ENCODE data around the gene IL2.

Gene IL2

DNA sequence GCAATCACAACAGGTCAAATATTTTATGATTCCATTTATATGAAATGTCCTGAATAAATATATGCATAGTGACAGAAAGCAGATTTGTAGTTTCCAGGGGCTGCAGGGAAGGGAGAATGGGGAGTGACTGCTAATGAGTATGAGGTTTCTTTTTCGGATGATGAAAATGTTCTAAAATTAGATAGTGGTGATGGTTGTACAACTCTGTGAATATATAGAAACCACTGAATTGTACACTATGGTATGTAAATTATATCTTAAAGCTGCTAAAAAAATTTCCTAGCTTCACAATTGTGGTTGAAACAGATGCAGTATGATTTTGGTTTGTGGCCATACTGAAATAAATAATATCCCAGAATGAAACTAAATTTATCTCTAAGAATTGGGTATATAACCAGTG lies 12.9 kb upstream of the IL2 start:
- no peak overlapping the region for H3K4me3 ChIP-seq (ENCODE audit: low read depth in 1 of 2, low read length in 2 of 2)
- H3K27ac ChIP-seq (ENCODE audit: low read length): no peak overlapping the region
- no peaks in the 10 kb centered on the region for H3K4me1 ChIP-seq (ENCODE audit: control insufficient read depth in 1 of 2, insufficient read depth in 2 of 2, low read length in 2 of 2)
- H3K27me3 ChIP-seq (ENCODE audit: low read depth, low read length): no peaks in the 10 kb centered on the region
- H3K36me3 ChIP-seq (ENCODE audit: control insufficient read depth in 1 of 2, insufficient read depth in 2 of 2, low read length in 2 of 2): no peaks in the 10 kb centered on the region
- H3K9me3 ChIP-seq (ENCODE audit: control insufficient read depth in 1 of 2, low read length in 2 of 2): peaks cover 0 to 12% of the 10 kb centered on the region in 2 donors

DNA sequence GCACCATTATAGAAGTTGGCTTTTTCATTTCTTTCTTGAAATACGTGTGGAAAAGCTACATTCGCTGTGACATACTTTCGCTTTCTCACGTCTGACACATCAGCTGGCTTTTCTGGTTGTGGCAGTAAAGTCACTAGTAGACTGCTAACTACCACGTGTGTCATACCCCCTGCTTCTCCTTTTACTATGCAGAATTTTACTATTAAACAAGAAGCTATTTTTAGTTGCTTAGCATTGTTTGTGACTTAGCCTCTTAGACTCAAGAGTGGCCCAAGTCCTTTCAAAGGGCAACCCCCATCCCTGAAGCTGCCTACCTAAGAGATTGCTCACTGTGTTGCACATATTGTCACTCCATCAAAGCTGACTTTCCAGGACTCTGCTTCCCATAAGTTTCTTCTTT lies 2.1 kb upstream of the IL2 start:
- Histone ChIP-seq H3K27me3 (ENCODE audit: low read depth, low read length) (no peaks in the 10 kb centered on the region), H3K4me1 (ENCODE audit: control insufficient read depth in 1 of 2, insufficient read depth in 2 of 2, low read length in 2 of 2) (no peaks in the 10 kb centered on the region), H3K9me3 (ENCODE audit: control insufficient read depth in 1 of 2, low read length in 2 of 2) (no peaks in the 10 kb centered on the region), H3K27ac (ENCODE audit: low read length) (no peak overlapping the region), H3K36me3 (ENCODE audit: control insufficient read depth in 1 of 2, insufficient read depth in 2 of 2, low read length in 2 of 2) (no peaks in the 10 kb centered on the region), H3K4me3 (ENCODE audit: low read depth in 1 of 2, low read length in 2 of 2) (peak overlapping the region; percentile 42 to 56)

DNA sequence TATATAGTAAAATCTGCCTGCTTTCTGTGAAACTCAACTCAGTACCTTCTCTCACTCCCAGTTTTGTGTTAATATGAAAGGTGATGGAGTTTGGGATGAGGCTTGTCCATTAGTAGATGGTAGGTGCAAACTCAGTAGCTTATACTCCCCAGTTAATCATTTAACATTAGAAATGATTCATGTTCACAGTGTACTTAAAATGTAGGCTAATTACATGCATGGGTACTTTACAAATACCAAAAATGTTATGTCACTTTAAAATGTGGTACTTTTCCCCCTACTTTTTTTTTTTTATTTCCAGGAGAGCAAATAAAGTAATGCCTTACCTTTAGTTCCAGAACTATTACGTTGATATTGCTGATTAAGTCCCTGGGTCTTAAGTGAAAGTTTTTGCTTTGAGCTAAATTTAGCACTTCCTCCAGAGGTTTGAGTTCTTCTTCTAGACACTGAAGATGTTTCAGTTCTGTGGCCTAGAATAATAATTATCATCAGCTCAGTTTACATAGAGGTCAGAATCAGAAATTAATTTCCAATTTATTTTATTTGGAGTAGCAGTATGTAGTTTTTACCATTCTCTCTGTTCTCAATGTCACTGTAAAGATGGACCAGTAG lies 3.0 kb downstream of the IL2 start:
- no peaks in the 10 kb centered on the region for H3K27me3 ChIP-seq (ENCODE audit: low read depth, low read length)
- H3K27ac ChIP-seq (ENCODE audit: low read length): no peak overlapping the region
- H3K9me3 ChIP-seq (ENCODE audit: control insufficient read depth in 1 of 2, low read length in 2 of 2): no peaks in the 10 kb centered on the region
- no peaks in the 10 kb centered on the region for H3K36me3 ChIP-seq (ENCODE audit: control insufficient read depth in 1 of 2, insufficient read depth in 2 of 2, low read length in 2 of 2)
- H3K4me3 ChIP-seq (ENCODE audit: low read depth in 1 of 2, low read length in 2 of 2): no peak overlapping the region
- no peaks in the 10 kb centered on the region for H3K4me1 ChIP-seq (ENCODE audit: control insufficient read depth in 1 of 2, insufficient read depth in 2 of 2, low read length in 2 of 2)

DNA sequence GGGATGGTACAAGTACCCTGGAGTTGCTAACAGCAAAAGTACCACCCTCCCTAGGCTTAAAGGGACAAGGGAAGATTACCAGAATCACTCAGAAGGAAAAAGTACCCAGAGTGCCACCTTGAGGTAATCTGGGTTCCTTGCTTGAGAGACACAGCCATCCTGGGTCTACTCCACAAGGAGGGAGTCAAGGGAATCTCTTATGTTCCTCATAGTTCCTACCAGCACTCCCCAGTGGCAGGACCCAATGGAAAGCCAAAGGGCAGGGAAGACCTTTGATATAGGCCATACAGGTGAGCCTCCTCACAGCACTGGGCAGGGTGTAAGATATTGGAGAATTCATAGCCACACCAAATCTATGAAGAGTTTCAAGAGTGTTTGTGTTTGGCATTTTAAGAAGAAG lies 5.7 kb downstream of the IL2 start:
- Histone ChIP-seq H3K4me3 (ENCODE audit: low read depth in 1 of 2, low read length in 2 of 2) (no peak overlapping the region), H3K9me3 (ENCODE audit: control insufficient read depth in 1 of 2, low read length in 2 of 2) (no peaks in the 10 kb centered on the region), H3K27me3 (ENCODE audit: low read depth, low read length) (no peaks in the 10 kb centered on the region), H3K27ac (ENCODE audit: low read length) (no peak overlapping the region), H3K36me3 (ENCODE audit: control insufficient read depth in 1 of 2, insufficient read depth in 2 of 2, low read length in 2 of 2) (no peaks in the 10 kb centered on the region), H3K4me1 (ENCODE audit: control insufficient read depth in 1 of 2, insufficient read depth in 2 of 2, low read length in 2 of 2) (no peaks in the 10 kb centered on the region)

DNA sequence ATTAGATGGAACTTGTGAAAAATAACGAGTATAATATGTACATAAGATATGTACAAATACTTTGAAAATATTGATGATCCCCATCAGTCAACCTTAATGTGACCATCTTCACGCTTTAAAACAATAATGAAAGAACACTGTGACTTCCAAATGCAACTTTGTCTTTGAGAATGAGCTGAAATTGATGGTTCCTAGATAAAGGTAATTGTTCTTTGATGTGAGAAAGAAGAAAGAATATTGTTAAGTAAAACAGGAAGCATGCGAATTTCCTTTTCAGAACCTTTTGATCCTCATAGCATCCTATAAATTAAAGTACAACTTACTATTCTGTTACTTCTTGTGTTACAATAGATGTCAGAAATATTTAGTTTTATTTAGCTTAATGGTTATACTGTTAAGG lies 22.2 kb downstream of the IL2 start:
- no peak overlapping the region for H3K27ac ChIP-seq (ENCODE audit: low read length)
- H3K27me3 ChIP-seq (ENCODE audit: low read depth, low read length): no peaks in the 10 kb centered on the region
- no peak overlapping the region for H3K4me3 ChIP-seq (ENCODE audit: low read depth in 1 of 2, low read length in 2 of 2)
- H3K4me1 ChIP-seq (ENCODE audit: control insufficient read depth in 1 of 2, insufficient read depth in 2 of 2, low read length in 2 of 2): no peaks in the 10 kb centered on the region
- H3K36me3 ChIP-seq (ENCODE audit: control insufficient read depth in 1 of 2, insufficient read depth in 2 of 2, low read length in 2 of 2): no peaks in the 10 kb centered on the region
- H3K9me3 ChIP-seq (ENCODE audit: control insufficient read depth in 1 of 2, low read length in 2 of 2): no peaks in the 10 kb centered on the region

DNA sequence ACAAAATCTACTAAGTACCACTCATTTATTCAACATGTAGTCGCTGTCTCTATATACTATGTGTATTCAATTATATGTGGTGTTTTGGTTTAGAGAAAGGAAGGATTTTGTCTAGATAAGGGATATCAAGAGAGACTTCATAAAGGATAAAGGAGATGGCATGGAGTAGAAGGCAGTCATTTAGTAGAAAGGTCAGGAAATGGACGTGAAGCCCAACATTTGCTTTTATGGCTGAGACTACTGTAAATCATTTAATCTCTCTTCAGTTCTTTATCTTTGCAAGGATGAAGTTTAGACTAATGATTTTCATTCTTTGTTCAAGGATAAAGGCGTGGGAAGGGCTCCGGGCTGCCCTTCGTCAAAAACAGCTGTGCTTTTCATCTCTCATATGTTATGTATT lies 25.2 kb downstream of the IL2 start:
- no peak overlapping the region for H3K4me3 ChIP-seq (ENCODE audit: low read depth in 1 of 2, low read length in 2 of 2)
- H3K36me3 ChIP-seq (ENCODE audit: control insufficient read depth in 1 of 2, insufficient read depth in 2 of 2, low read length in 2 of 2): no peaks in the 10 kb centered on the region
- no peaks in the 10 kb centered on the region for H3K9me3 ChIP-seq (ENCODE audit: control insufficient read depth in 1 of 2, low read length in 2 of 2)
- no peaks in the 10 kb centered on the region for H3K27me3 ChIP-seq (ENCODE audit: low read depth, low read length)
- no peak overlapping the region for H3K27ac ChIP-seq (ENCODE audit: low read length)
- H3K4me1 ChIP-seq (ENCODE audit: control insufficient read depth in 1 of 2, insufficient read depth in 2 of 2, low read length in 2 of 2): no peaks in the 10 kb centered on the region

DNA sequence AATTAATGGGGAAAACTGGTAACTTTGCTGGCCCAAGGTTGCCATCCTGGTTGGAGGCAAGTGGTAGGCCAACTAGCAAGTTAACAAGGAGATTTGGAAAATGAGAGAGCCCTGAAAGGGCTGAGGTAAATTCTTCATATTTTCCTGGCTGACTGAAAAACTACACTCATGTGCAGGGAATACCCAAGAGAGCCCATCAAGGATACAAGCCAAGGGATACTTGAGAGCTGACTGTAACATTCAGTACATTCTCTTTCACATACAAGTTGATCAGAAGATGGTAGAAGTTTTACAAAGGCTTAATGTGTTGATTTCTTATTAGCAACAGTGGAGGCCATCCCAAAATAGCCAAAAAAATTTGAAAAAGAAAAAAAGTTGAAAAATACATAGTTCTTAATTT lies 33.3 kb downstream of the IL2 start:
- Histone ChIP-seq H3K27ac (ENCODE audit: low read length) (no peak overlapping the region), H3K4me1 (ENCODE audit: control insufficient read depth in 1 of 2, insufficient read depth in 2 of 2, low read length in 2 of 2) (no peaks in the 10 kb centered on the region), H3K9me3 (ENCODE audit: control insufficient read depth in 1 of 2, low read length in 2 of 2) (no peaks in the 10 kb centered on the region), H3K4me3 (ENCODE audit: low read depth in 1 of 2, low read length in 2 of 2) (no peak overlapping the region), H3K36me3 (ENCODE audit: control insufficient read depth in 1 of 2, insufficient read depth in 2 of 2, low read length in 2 of 2) (no peaks in the 10 kb centered on the region), H3K27me3 (ENCODE audit: low read depth, low read length) (no peaks in the 10 kb centered on the region)

DNA sequence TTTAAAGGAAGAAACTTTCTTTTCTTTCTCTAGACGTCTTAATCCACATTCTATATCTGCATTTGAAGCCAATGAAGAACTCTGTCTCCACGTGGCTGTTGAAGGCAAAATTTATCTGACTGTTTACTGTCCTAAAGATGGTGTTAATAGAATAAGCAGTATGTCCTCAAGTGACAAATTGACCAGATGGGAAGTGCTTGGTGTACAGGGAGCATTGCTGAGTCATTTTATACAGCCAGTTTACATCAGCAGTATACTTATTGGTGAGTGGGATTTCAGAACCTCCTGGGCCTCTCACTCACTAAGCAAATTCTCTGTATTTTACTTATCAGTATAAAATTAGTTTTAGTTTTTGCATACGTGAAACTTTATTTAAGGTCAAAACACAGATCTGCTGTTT lies 44.0 kb downstream of the IL2 start:
- H3K4me1 ChIP-seq (ENCODE audit: control insufficient read depth in 1 of 2, insufficient read depth in 2 of 2, low read length in 2 of 2): no peaks in the 10 kb centered on the region
- no peak overlapping the region for H3K4me3 ChIP-seq (ENCODE audit: low read depth in 1 of 2, low read length in 2 of 2)
- no peaks in the 10 kb centered on the region for H3K27me3 ChIP-seq (ENCODE audit: low read depth, low read length)
- H3K9me3 ChIP-seq (ENCODE audit: control insufficient read depth in 1 of 2, low read length in 2 of 2): no peaks in the 10 kb centered on the region
- H3K36me3 ChIP-seq (ENCODE audit: control insufficient read depth in 1 of 2, insufficient read depth in 2 of 2, low read length in 2 of 2): no peaks in the 10 kb centered on the region
- no peak overlapping the region for H3K27ac ChIP-seq (ENCODE audit: low read length)

DNA sequence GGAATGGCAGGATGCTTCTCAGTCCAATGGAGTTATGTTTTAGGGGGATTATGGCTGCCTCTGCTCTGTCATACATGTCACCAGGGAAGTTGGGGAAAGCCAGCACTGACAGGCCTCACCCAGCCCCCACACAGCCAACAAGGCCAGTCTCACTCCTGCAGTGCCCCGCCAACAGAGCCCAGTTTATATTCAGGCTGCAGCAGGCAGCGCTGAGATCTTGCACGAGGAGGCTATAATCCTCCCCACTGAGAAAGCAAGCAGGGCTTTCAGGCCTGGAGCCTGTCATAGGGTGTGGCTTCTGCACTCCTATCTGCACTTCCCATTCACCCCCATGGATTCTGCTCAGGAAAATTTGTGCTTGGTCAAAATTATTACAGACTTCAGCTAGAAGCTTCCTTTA lies 52.7 kb downstream of the IL2 start:
- Histone ChIP-seq H3K36me3 (ENCODE audit: control insufficient read depth in 1 of 2, insufficient read depth in 2 of 2, low read length in 2 of 2) (no peaks in the 10 kb centered on the region), H3K9me3 (ENCODE audit: control insufficient read depth in 1 of 2, low read length in 2 of 2) (no peaks in the 10 kb centered on the region), H3K4me1 (ENCODE audit: control insufficient read depth in 1 of 2, insufficient read depth in 2 of 2, low read length in 2 of 2) (no peaks in the 10 kb centered on the region), H3K4me3 (ENCODE audit: low read depth in 1 of 2, low read length in 2 of 2) (no peak overlapping the region), H3K27ac (ENCODE audit: low read length) (no peak overlapping the region), H3K27me3 (ENCODE audit: low read depth, low read length) (no peaks in the 10 kb centered on the region)

All from muscle layer of duodenum (tissue), 2 donors.